CD8-positive, alpha-beta memory T cell (primary cell): ENCODE measurements around the gene SEMA6D. TPM values are rescaled to one million over a fixed set of nuclear protein-coding genes. Genes with fewer than 3 reads are reported as not detected.

Experiments used
- CTCF ChIA-PET: fragments of 350-600 bp; sonication (Branson Sonifier 250); formaldehyde crosslinking; loops from one replicate; lab custom pipeline; 2021; ENCODE audit warnings: antibody characterized with exemption; lab: Charles Lee
- POLR2A ChIA-PET: fragments of 350-600 bp; sonication (Branson Sonifier 250); formaldehyde crosslinking; loops from one replicate; lab custom pipeline; 2021; ENCODE audit warnings: antibody characterized with exemption; lab: Charles Lee
- DNase-seq, 5 donors: peaks; one replicate each; pipeline versions ENCODE4 v3.0.0 to v3.0.0-alpha.2; 2020 to 2022; ENCODE audit warnings: mixed read lengths in 1 of 5
- H3K27ac ChIP-seq: one replicate; pipeline ENCODE4 v1.7.0; 2013; ENCODE audit warnings: low read depth, mild to moderate bottlenecking, low read length, moderate library complexity
- H3K27me3 ChIP-seq: 2 replicates; pipeline ENCODE4 v1.7.0; 2013; ENCODE audit warnings: low read length, mild to moderate bottlenecking; ENCODE audit not compliant: insufficient read depth, poor library complexity, severe bottlenecking
- H3K36me3 ChIP-seq: 2 replicates; pipeline ENCODE4 v1.7.0; 2013; ENCODE audit warnings: mild to moderate bottlenecking, low read length, moderate library complexity; ENCODE audit not compliant: insufficient read depth
- H3K4me1 ChIP-seq: 2 replicates; pipeline ENCODE4 v1.7.0; 2013; ENCODE audit warnings: mild to moderate bottlenecking, low read length, moderate library complexity; ENCODE audit not compliant: insufficient read depth
- H3K4me3 ChIP-seq: 2 replicates; pipeline ENCODE4 v1.7.0; 2013; ENCODE audit warnings: mild to moderate bottlenecking, low read length
- H3K9me3 ChIP-seq: 2 replicates; pipeline ENCODE4 v1.7.0; 2013; ENCODE audit warnings: mild to moderate bottlenecking, low read length
- H3K27ac Mint-ChIP-seq, 8 donors: one replicate each; pipeline ENCODE4 v1.8.0; 2020 to 2021; ENCODE audit warnings: mixed read lengths in 8 of 8, mild to moderate bottlenecking in 6 of 8, inconsistent platforms in 3 of 8, moderate library complexity in 3 of 8
- H3K27me3 Mint-ChIP-seq, 2 donors: one replicate each; pipeline ENCODE4 v1.8.0; 2020 to 2021; ENCODE audit warnings: mixed read lengths in 2 of 2, mild to moderate bottlenecking in 1 of 2, moderate library complexity in 1 of 2
- H3K36me3 Mint-ChIP-seq, 3 donors: one replicate each; pipeline ENCODE4 v1.8.0; 2020 to 2021; ENCODE audit warnings: mixed read lengths in 3 of 3, inconsistent platforms in 1 of 3, mild to moderate bottlenecking in 1 of 3
- H3K4me1 Mint-ChIP-seq, 3 donors: one replicate each; pipeline ENCODE4 v1.8.0; 2020 to 2021; ENCODE audit warnings: mixed read lengths in 3 of 3, inconsistent platforms in 1 of 3, mild to moderate bottlenecking in 1 of 3
- H3K4me3 Mint-ChIP-seq, 7 donors: one replicate each; pipeline ENCODE4 v1.8.0; 2020 to 2021; ENCODE audit warnings: mixed read lengths in 7 of 7, mild to moderate bottlenecking in 6 of 7, moderate library complexity in 4 of 7, inconsistent platforms in 2 of 7
- H3K9me3 Mint-ChIP-seq, 5 donors: one replicate each; pipeline ENCODE4 v1.8.0; 2020 to 2022; ENCODE audit warnings: mixed read lengths in 5 of 5, mild to moderate bottlenecking in 3 of 5, moderate library complexity in 2 of 5, inconsistent platforms in 1 of 5
- polyA plus RNA-seq: library from polyadenylated mRNA; unstranded; fragments of 300-500 nt; fragmentation: Illumina TruSeq; gene quantifications from one replicate; pipeline ENCODE4 v1.2.3, GENCODE V29; 2021
- total RNA-seq, 2 experiments: library from RNA; stranded (reverse); gene quantifications; one replicate each; pipeline ENCODE4 v1.2.3, GENCODE V29; 2021

SEMA6D gene
- total and polyA plus RNA-seq, 3 experiments from 2014 or later, result not detected

- Mint-ChIP-seq H3K4me3 (no peak overlapping the region), H3K4me1 (no peaks in the 10 kb centered on the region), H3K27ac (no peak overlapping the region), H3K9me3 (peaks cover 0 to 1% (median 0%) of the 10 kb centered on the region in 5 donors), H3K36me3 (no peaks in the 10 kb centered on the region), H3K27me3 (no peaks in the 10 kb centered on the region)
- DNase-seq, result no peak
- Histone ChIP-seq H3K36me3 (no peaks in the 10 kb centered on the region), H3K4me1 (no peaks in the 10 kb centered on the region), H3K9me3 (no peaks in the 10 kb centered on the region), H3K27ac (no peak overlapping the region), H3K27me3 (no peaks in the 10 kb centered on the region), H3K4me3 (no peak overlapping the region)
- CTCF ChIA-PET, result no interaction called here
- POLR2A ChIA-PET, result no interaction called here
These were observed 24.6 kb downstream of the SEMA6D start for GRCh38 chr15:47741907-47742306.

- Mint-ChIP-seq H3K4me1 (no peaks in the 10 kb centered on the region), H3K27me3 (no peaks in the 10 kb centered on the region), H3K4me3 (no peak overlapping the region), H3K27ac (no peak overlapping the region), H3K9me3 (peaks cover 0 to 1% (median 0%) of the 10 kb centered on the region in 5 donors), H3K36me3 (no peaks in the 10 kb centered on the region)
- H3K9me3 ChIP-seq, result no peaks in the 10 kb centered on the region
- ChIA-PET CTCF (no interaction called here), POLR2A (no interaction called here)
- no peak overlapping the region for H3K4me3 ChIP-seq
- no peaks in the 10 kb centered on the region for H3K27me3 ChIP-seq
- DNase-seq, result no peak
- no peaks in the 10 kb centered on the region for H3K4me1 ChIP-seq
- no peaks in the 10 kb centered on the region for H3K36me3 ChIP-seq
- H3K27ac ChIP-seq, result no peak overlapping the region
These were observed 25.0 kb downstream of the SEMA6D start for GRCh38 chr15:47742334-47742733.

- no peaks in the 10 kb centered on the region for H3K36me3 Mint-ChIP-seq
- H3K27me3 Mint-ChIP-seq, result no peaks in the 10 kb centered on the region
- no peaks in the 10 kb centered on the region for H3K9me3 ChIP-seq
- H3K4me1 ChIP-seq, result no peaks in the 10 kb centered on the region
- no peaks in the 10 kb centered on the region for H3K27me3 ChIP-seq
- H3K4me1 Mint-ChIP-seq, result no peaks in the 10 kb centered on the region
- no peak overlapping the region for H3K27ac Mint-ChIP-seq
- H3K9me3 Mint-ChIP-seq, result peaks cover 0 to 1% (median 0%) of the 10 kb centered on the region in 5 donors
- no peak overlapping the region for H3K27ac ChIP-seq
- no peaks in the 10 kb centered on the region for H3K36me3 ChIP-seq
- no peak overlapping the region for H3K4me3 ChIP-seq
- POLR2A ChIA-PET, result no interaction called here
- no peak overlapping the region for H3K4me3 Mint-ChIP-seq
- CTCF ChIA-PET, result no interaction called here
- no peak for DNase-seq
These were observed 25.4 kb downstream of the SEMA6D start for GRCh38 chr15:47742742-47743141.

GRCh38 chr15:47743385-47743784 lies 26.1 kb downstream of the SEMA6D start:
- Histone ChIP-seq H3K4me3 (no peak overlapping the region), H3K9me3 (no peaks in the 10 kb centered on the region), H3K27ac (no peak overlapping the region), H3K36me3 (no peaks in the 10 kb centered on the region), H3K27me3 (no peaks in the 10 kb centered on the region), H3K4me1 (no peaks in the 10 kb centered on the region)
- POLR2A ChIA-PET, result no interaction called here
- Mint-ChIP-seq H3K4me1 (no peaks in the 10 kb centered on the region), H3K36me3 (no peaks in the 10 kb centered on the region), H3K9me3 (peaks cover 0 to 1% (median 0%) of the 10 kb centered on the region in 5 donors), H3K27ac (no peak overlapping the region), H3K27me3 (no peaks in the 10 kb centered on the region), H3K4me3 (no peak overlapping the region)
- CTCF ChIA-PET, result no interaction called here
- DNase-seq, result no peak

- H3K4me3 ChIP-seq, result no peak overlapping the region
- no peaks in the 10 kb centered on the region for H3K4me1 ChIP-seq
- H3K9me3 ChIP-seq, result no peaks in the 10 kb centered on the region
- CTCF ChIA-PET, result no interaction called here
- H3K4me1 Mint-ChIP-seq, result no peaks in the 10 kb centered on the region
- H3K27me3 ChIP-seq, result no peaks in the 10 kb centered on the region
- peaks cover 0 to 1% (median 0%) of the 10 kb centered on the region in 5 donors for H3K9me3 Mint-ChIP-seq
- no peak for DNase-seq
- H3K36me3 ChIP-seq, result no peaks in the 10 kb centered on the region
- H3K27ac Mint-ChIP-seq, result no peak overlapping the region
- H3K27ac ChIP-seq, result no peak overlapping the region
- POLR2A ChIA-PET, result no interaction called here
- H3K27me3 Mint-ChIP-seq, result no peaks in the 10 kb centered on the region
- no peak overlapping the region for H3K4me3 Mint-ChIP-seq
- no peaks in the 10 kb centered on the region for H3K36me3 Mint-ChIP-seq
These were observed 26.6 kb downstream of the SEMA6D start for GRCh38 chr15:47743886-47744285.

GRCh38 chr15:47744496-47744895 lies 27.2 kb downstream of the SEMA6D start:
- no peaks in the 10 kb centered on the region for H3K36me3 Mint-ChIP-seq
- no peaks in the 10 kb centered on the region for H3K4me1 Mint-ChIP-seq
- POLR2A ChIA-PET, result no interaction called here
- H3K4me3 Mint-ChIP-seq, result no peak overlapping the region
- no peak overlapping the region for H3K27ac Mint-ChIP-seq
- CTCF ChIA-PET, result no interaction called here
- Histone ChIP-seq H3K36me3 (no peaks in the 10 kb centered on the region), H3K4me3 (no peak overlapping the region), H3K4me1 (no peaks in the 10 kb centered on the region), H3K27me3 (no peaks in the 10 kb centered on the region), H3K27ac (no peak overlapping the region), H3K9me3 (no peaks in the 10 kb centered on the region)
- peaks cover 0 to 1% (median 0%) of the 10 kb centered on the region in 5 donors for H3K9me3 Mint-ChIP-seq
- no peak for DNase-seq
- no peaks in the 10 kb centered on the region for H3K27me3 Mint-ChIP-seq

GRCh38 chr15:47744973-47745372 lies 27.7 kb downstream of the SEMA6D start:
- no peak overlapping the region for H3K27ac ChIP-seq
- CTCF ChIA-PET, result no interaction called here
- no peak for DNase-seq
- no peaks in the 10 kb centered on the region for H3K27me3 ChIP-seq
- no peaks in the 10 kb centered on the region for H3K27me3 Mint-ChIP-seq
- H3K4me3 ChIP-seq, result no peak overlapping the region
- H3K4me1 ChIP-seq, result no peaks in the 10 kb centered on the region
- H3K9me3 ChIP-seq, result no peaks in the 10 kb centered on the region
- no peak overlapping the region for H3K4me3 Mint-ChIP-seq
- H3K36me3 ChIP-seq, result no peaks in the 10 kb centered on the region
- H3K27ac Mint-ChIP-seq, result no peak overlapping the region
- POLR2A ChIA-PET, result no interaction called here
- peaks cover 0 to 1% (median 0%) of the 10 kb centered on the region in 5 donors for H3K9me3 Mint-ChIP-seq
- no peaks in the 10 kb centered on the region for H3K4me1 Mint-ChIP-seq
- no peaks in the 10 kb centered on the region for H3K36me3 Mint-ChIP-seq

GRCh38 chr15:47746516-47746915 lies 29.2 kb downstream of the SEMA6D start:
- peaks cover 0 to 1% (median 0%) of the 10 kb centered on the region in 5 donors for H3K9me3 Mint-ChIP-seq
- Histone ChIP-seq H3K4me1 (no peaks in the 10 kb centered on the region), H3K4me3 (no peak overlapping the region), H3K9me3 (no peaks in the 10 kb centered on the region), H3K27ac (no peak overlapping the region), H3K36me3 (no peaks in the 10 kb centered on the region), H3K27me3 (no peaks in the 10 kb centered on the region)
- H3K27ac Mint-ChIP-seq, result no peak overlapping the region
- H3K27me3 Mint-ChIP-seq, result no peaks in the 10 kb centered on the region
- CTCF ChIA-PET, result no interaction called here
- DNase-seq, result no peak
- H3K4me1 Mint-ChIP-seq, result no peaks in the 10 kb centered on the region
- H3K36me3 Mint-ChIP-seq, result no peaks in the 10 kb centered on the region
- no peak overlapping the region for H3K4me3 Mint-ChIP-seq
- POLR2A ChIA-PET, result no interaction called here
